Stimulated activated CD4-positive, alpha-beta T cell treated with anti-CD3 and anti-CD28 coated beads, TNF-alpha, amount 100 ng/mL, for 4 hours (primary cell): ENCODE measurements around the gene DNTTIP2.
A peak's percentile ranks its signal among the peaks of the same experiment; 100 is the strongest.
"Not testable (repeated sequence)": the region's sequence is repeated elsewhere in the genome, so short reads cannot be mapped to it uniquely, and the experiment has no call there.

ENCODE experiments used
- DNase-seq, 3 experiments: peaks; one replicate each; pipeline ENCODE4 v3.0.0-alpha.2; 2020; ENCODE audit warnings: low read depth in 3 of 3

Gene DNTTIP2

DNA sequence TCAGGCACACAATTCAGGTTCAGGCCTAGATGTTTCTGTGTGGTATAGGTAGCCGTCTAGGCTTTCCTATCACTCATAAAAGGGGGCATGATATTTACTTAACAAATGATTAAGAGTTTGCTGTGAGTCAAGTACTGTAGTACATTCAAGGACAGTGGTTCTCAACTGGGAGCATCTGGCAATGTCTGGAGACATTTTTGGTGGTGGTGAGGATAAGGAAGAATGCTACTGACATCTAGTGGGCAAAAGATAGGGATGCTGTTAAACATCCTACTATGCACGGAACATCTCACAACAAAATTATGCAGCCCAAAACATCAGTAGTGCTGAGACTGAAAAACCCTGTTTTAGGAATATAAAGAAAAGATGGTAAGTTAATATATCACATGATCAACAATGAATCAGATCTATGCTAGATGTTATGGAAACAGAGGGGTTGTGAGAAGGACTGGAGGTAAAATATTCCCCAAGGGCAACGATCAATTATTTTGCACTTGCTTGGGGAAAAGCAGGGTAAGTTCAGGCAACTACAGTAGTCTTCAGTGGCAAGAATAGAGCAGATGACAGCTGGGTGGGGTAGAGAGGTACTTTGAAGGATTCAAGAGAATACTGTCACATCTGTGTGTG lies 4.9 kb downstream of the DNTTIP2 start:
- DNase-seq, result no peak

DNA sequence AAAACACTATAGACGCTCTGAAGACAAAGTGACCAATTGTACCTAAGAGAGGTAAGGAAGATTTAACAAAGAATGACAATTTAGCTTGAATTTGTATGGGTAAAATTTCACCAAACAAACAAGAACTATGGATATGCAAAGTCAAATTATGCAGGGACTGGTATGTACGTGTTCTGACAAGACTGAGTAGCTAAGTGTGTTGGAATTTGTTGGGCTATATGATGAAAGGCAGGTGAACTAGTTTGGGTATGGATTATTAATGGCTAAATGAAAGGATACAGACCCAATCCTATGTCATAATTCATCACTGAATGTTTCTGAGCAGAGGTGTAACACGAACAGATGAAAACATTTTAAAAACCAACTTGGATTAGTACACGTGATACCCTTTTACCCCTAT lies 7.6 kb downstream of the DNTTIP2 start:
- no peak for DNase-seq

DNA sequence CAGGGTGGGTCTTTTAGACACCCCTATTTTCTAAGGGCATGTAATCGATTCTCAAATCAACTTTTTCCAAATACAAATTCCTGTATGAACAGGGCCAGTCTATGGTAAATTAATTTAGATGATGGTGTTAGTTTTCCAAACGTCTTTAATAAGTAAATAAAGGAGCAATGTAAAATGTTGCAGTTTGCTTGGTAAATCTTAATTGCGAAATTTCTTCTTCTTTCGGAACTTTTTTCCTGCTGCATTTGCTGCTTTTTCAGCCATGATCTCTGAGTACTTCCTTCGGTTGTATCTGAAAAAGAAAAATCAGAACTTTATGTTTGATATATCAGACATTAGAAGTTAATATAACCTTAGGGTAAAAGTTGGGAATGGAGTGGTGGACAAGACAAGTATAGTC lies 9.4 kb downstream of the DNTTIP2 start:
- DNase-seq, result no peak

DNA sequence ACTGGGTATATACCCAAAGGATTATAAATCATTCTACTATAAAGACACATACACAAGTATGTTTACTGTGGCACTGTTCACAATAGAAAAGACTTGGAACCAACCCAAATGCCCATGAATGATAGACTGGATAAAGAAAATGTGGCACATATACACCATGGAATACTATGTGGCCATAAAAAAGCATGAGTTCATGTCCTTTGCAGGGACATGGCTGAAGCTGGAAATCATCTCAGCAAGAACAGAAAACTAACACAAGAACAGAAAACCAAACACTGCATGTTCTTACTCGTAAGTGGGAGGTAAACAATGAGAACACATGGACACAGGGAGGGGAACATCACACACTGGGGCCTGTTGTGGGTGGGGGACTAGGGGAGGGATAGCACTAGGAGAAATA lies 10.5 kb downstream of the DNTTIP2 start:
- DNase-seq, result not testable (repeated sequence)

DNA sequence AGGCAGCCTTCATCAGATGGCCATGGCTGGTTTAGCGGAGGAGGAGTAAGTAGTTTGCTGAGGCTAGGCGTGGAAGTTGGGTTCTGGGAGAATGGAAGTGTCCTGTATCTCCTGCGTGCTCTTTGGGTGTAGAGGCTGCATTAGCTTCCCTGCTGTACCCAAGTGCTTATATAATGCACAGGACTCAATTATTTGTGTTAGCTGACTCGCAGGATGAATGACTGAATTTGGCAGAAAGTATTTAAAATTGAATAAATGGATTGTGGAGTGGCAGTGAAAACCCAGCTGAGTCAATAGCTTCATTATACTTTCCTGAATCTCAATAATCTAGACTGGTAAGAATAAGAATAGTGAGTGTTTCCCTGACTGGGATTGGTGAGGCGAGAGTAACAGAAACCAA lies 13.8 kb downstream of the DNTTIP2 start:
- DNase-seq, result no peak

DNA sequence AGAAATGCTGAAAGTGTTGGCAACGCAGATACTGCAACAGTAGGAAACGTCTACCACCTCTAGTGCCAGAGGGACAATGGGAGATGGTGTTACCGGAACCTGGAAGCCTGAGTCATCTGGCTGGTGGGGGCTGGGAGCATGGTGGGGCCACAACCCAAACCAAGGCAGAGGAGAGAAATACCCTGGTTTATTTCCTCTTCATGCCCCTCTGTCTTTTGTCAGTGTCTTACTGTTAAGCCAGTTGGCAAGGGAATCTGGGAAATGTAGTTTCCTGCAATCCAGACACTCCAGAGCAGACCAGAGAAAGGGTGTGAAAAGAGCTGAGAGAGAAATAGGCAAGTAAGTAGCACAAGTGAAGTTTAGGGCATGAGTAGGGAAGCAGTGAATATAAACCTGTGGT lies 14.8 kb downstream of the DNTTIP2 start:
- no peak for DNase-seq

DNA sequence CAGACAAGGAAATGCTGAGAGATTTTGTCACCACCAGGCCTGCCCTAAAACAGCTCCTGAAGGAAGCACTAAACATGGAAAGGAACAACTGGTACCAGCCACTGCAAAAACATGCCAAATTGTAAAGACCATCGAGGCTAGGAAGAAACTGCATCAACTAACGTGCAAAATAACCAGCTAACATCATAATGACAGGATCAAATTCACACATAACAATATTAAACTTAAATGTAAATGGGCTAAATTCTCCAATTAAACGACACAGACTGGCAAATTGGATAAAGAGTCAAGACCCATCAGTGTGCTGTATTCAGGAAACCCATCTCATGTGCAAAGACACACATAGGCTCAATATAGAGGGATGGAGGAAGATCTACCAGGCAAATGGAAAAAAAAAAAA lies 21.4 kb downstream of the DNTTIP2 start:
- not testable (repeated sequence) for DNase-seq

DNA sequence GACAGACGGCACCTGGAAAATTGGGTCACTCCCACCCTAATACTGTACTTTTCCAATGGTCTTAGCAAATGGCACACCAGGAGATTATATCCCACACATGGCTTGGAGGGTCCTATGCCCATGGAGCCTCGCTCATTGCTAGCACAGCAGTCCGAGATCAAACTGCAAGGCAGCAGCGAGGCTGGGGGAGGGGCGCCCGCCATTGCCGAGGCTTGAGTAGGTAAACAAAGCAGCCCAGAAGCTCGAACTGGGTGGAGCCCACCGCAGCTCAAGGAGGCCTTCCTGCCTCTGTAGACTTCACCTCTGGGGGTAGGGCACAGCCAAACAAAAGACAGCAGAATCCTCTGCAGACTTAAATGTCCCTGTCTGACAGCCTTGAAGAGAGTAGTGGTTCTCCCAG lies 23.0 kb downstream of the DNTTIP2 start:
- not testable (repeated sequence) for DNase-seq

DNA sequence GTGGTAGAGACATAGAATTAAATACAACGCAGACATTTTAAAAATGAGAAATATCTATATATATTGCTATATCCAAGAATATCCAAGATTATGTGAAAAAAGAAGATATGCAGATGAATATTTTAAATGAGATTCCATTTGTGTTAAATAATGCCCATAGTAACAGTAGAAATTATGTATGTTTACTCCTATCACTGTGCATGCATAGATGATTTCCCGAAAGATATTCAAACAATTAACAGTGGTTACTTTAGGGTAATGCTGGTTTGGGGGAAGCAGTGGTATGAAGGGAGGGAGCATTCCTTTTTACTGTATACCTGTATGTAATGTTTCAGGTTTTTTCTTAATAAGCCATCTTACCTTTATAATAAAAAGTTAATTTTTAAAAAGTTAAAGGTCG lies 25.1 kb downstream of the DNTTIP2 start:
- no peak for DNase-seq

DNA sequence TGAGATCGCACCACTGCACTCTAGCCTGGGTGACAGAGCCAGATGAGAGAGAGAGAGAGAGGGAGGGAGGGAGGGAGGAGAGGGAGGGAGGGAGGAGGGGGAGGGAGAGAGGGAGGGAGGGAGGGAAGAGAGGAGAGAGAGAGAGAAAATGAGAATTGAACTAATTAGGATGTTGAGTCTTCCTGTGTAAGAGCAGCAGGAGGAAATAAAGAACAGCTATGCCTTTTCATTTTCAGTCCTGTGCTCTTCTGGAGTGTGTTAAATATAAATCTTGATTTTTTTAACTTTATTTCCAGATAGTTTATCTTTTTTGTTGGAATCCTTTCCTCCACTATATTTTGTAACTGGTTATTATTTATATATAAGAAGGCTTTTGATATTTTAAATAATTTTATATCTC lies 27.1 kb downstream of the DNTTIP2 start:
- no peak for DNase-seq

DNA sequence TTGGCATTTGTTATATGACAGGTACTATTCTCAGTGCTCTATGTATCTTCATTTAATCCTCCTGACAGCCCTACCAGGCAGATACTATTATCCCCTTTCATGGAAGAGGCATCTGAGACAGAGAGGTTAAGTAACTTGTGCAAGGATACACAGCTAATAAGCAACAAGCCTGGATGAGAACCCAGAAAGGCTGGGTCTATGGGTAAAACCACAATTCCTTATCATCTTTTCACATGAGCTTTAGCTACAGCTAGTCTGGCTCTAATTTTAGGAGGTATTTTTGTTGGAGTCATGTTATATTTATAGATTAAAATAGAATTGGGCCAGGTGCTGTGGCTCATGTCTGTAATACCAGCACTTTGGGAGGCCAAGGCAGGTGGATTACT lies 27.7 kb downstream of the DNTTIP2 start:
- DNase-seq, result no peak

DNA sequence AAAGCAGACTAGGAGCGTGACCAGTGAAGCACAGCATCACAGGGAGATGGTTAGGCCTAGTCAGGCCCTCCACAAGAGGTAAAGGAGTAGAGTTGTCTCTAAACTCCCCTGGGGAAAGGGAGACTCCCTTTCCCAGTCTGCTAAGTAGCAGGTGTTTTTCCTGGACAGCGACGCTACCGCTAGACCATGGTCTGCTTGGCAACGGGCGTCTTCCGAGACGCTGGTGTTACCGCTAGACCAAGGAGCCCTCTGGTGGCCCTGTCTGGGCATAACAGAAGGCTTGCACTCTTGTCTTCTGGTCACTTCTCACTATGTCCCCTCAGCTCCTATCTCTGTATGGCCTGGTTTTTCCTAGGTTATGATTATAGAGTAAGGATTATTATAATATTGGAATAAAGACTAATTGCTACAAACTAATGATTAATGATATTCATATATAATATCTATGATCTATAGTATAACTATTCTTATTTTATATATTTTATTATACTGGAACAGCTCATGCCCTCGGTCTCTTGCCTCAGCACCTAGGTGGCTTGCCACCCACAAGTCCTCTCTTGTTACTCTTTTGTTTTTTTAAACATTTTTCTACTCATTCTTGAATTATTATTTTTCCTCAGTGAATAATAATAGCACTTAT lies 28.2 kb downstream of the DNTTIP2 start:
- peak in 2 of 3 experiments; percentile 26 to 31 for DNase-seq

DNA sequence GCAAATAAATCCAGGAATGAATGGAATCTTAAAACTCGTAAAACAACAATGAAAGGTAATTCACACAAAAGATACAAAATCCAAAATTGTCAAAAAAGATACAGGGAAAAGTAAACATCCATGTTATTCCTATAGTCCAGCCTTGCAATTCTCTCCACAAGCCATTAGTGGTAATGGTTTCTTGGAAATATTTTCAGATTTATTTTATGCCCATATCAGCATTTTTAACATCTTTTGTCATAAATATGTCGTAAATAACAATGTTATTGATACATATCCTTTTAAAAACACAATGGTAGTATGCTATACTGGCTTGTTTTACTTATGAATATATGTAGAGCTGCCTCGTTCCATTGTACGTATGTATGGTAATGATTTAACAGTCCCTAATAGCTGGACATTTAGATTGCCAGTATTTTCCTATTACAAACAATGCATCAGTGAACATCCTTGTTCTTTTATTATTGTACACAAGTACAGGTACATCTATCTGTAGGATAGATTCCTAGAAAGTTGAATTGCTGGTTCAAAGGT lies 30.6 kb downstream of the DNTTIP2 start:
- DNase-seq, result no peak

DNA sequence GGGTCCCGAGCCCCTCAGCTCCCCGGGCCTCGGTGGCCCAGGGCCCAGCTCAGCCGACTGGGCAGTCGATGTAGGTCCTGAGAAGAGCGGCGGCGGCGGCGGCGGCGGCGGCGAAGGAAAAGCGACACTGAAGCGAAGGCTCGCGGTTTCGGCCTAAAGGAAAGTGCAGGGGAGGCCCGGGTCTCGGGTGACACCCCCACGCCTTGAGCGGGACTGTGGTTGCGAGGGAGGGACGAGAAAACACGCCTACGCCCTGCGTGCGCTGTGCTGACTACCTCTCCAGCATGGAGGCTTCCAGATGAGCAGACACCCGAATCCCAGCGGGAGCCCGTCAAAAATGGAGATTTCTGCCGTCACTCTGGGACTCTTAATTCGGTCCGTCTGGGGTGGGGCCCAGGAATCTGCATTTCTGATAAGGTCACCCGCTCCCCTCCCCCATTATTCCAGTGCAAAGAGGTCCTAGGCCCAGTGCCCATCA lies 31.2 kb downstream of the DNTTIP2 start:
- peak; percentile 41 to 70 (median 67) for DNase-seq

DNA sequence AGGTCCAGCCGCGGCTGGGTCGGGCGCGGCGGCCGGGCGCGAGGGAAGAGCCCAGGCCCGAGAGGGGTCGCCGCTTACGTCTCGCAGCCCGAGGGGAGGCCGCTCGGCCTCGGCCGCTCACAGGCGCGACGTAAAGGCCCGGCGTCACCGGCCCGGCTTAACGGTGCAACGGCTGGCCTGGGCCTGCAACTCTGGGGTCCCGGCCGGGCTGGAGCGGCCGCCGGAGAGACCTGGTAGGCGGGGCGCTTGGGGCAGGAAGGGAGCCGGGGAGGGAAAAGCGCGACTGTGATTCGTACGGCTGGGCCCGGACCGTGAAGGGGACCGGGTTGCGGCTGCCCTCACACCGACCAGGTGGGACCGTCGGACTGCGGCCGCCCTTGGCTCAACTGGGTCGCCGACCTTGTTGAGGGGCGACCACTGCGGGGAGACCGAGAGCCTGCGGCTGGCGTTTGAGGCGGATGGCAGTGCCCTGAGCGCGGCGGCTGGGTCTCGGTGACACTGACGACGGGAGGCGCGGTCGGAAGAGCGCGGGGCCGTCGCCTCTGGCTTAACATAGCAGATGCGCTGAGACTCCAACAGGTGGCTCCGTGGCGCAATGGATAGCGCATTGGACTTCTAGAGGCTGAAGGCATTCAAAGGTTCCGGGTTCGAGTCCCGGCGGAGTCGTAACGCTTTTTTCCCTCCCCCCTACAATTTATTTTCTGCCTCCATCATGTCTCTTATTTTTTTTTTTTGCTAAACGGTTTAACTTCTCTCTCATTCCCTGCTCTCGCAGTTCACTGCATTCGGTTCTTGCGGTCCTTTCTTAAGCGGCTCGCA lies 31.8 kb downstream of the DNTTIP2 start:
- DNase-seq, result peak; percentile 75 to 78 (median 78)

DNA sequence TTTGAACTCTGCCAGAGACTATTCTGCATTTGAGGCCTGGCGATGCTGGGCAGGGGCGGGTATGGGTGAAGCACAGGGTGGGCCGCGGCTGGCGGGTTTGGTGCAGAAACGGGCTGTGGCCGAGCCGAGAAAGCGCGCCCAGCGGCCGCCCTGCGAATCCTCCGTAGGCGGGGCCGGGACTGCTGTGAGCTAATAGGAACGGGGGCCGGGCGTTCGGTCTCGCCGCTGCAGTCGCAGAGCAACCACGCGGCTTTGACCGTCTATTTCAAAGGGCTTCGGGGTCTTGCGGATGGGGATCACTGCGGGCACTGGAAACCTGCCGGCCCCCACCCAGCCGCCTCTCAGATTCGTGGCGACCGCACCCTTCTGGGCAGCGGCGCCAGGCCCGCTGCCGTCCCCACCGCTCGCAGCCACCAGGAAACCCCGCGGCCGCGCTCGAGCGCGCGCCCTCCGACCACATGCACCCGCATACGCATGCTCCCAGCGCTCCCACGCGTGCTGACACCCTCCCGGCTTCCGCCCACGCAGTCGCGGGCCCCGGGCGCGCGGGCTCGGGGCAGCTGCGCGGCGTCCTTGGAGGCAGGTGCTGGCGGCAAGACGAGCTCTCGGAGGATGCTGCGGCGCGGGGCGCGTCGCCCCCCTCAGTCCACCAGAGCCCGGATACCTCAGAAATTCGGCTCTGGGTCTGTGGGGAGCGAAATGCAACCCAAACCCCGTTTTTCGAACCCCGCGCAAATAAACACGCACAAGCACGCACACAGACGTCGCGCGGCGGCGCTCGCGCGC lies 32.6 kb downstream of the DNTTIP2 start:
- peak; percentile 64 to 85 (median 83) for DNase-seq

DNA sequence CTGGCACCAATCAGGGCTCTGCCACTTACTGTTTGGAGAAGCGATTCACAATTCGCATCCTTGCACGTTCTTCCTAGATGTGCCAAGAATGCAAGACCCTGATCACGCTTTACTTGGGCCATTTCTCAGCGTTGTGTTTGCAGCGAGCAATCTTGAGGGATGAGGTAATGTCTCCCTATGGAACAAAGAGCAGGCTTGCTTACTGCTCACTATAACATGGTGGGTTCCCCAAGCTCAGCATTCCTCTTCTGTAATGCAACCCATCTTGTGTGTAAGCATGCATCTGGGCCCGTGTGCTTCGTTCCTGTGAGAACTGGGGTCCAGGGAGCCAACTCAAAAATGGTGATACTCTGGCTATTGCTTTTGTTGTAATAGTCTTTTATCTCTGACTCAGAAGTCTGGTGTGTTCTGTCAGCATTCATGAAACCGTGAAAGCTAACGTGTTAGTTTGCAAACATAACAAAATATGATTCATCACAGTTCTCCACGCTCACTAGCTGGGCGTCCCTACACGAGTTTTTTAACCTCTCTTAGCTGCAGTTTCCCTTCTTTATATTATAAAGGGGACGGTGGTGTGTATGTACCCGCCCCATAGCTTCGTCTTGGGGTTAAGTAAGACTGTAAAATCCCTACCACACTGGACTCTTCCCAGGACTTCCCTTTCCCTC lies 33.3 kb downstream of the DNTTIP2 start:
- DNase-seq, result peak in 1 of 3 experiments; percentile 1

DNA sequence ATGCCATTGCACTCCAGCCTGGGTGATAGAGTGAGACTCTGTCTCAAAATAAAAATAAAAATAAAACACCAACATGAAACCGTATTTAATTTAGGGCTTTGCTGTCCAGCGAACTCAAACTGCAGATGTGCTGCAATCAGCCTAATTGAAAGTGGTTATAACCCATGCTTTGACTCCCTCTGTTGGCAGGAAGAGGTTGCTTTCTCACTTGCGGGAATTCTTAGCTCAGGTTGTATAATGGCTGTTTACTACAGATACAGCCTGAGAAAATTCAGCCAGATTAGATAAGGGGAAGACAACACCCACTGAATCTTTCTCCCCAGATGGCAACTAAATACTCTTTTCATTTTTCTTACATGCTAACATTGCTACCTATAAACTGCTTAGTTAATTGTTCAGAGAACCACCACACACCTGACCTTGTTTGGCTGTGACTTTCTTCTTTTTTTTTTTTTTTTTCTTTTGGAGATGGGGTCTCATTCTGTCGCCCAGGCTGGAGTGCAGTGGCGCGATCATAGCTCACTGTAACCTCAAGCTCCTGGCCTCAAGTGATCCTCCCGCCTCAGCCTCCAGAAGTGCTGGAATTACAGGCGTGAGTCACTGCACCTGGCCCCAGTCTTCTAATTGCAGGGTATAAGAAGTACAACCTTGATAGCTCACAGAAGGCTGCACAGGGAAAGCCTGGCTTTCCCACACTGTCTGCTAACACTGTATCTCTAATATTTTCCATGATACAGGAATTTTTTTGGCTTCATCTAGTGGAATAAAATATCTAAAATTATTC lies 34.6 kb downstream of the DNTTIP2 start:
- DNase-seq, result peak in 1 of 3 experiments; percentile 7

DNA sequence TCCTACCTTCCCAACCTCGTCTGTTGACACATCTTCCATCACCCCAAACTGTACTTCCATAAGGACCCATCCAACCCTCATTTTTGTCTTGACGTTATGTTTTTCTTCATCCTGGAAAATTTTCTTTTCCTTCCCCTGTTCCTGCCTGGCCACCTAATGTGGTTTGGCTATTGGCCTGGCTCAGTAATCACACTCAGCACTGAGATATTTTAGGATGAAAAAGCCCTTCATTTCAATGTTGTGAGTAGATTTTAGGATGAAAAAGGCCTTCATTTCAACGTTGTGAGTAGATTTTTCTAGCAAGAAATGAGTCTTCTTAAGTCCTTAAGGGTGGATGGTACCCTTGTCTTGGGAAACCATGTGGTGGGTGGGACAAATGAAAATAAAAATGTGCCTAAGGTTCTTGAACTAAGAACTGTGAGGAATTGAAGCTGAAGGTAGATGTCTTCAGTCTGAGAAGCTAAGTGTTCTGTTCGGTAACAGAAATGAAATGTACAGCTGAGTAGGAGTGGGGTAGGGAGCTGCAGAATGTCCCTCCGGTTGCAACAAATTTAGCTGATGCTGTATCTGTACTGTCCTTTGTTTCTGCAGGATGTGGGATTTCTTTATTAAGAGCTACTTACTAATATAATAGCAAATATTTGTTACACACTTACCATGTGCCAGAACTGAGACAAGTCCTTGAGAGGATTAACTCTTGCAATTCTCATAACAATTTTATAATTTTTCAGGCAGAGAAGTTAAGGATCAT lies 36.1 kb downstream of the DNTTIP2 start:
- DNase-seq, result no peak

DNA sequence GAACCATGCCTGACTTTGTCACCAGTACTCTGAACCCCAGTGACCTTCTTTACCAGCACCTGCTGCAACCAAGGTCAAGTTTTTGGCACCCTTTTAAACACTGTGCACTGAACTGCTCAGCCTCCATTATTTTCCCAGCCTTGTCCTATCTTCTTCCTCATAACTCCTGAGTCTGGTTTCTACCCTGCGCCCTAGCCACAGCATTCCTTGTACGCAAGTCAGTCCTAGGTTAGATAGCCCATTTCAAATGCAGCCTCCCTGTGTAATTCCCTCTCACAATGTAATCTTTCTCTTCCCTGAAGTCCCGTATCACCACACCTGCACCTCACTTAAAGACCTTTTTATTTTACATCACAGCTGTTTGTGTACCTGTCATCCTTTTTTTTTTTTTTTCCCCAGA lies 37.2 kb downstream of the DNTTIP2 start:
- DNase-seq, result no peak
